Heart left ventricle (tissue), 13 donors: ENCODE data around the gene BAZ1B.

ENCODE experiments used
- CTCF ChIP-seq, 12 donors: fragments of 200-600 bp; sonication (generic) in 4 of 12; IDR thresholded peaks; one replicate each; pipeline versions ENCODE4 v1.5.0 to v1.8.0; 2018 to 2022; ENCODE audit warnings: antibody characterized with exemption in 12 of 12, mild to moderate bottlenecking in 5 of 12
- POLR2A ChIP-seq, 2 donors: fragments of 450-650 bp; IDR thresholded peaks; one replicate each; pipeline ENCODE4 v1.6.1; 2017; ENCODE audit warnings: antibody characterized with exemption in 2 of 2, mild to moderate bottlenecking in 2 of 2, moderate library complexity in 2 of 2
- donor health status: ischemic (EF 13 %, LVEDD 7.1; RV severe dilation, severe dysfunction).
- donor health status: DM: no; HTN: yes; CAD: no.
- donor health status: DM: no; HTN: no; CAD: no.
- donor health status: ischemic (EF 25% LVEDD 6.9; RV normal size, moderate dysfunction).
- donor health status: ischemic (EF 25% LVEDD 5.7; RV mildly dilated, moderate dysfunction).
- donor health status: ischemic (EF 35%, LVEDD 5.7; RV mildly dilated, moderate dysfunction).
- donor health status: nonischemic (EF 11% LVEDD 7.7; RV severe dilation, severe dysfunction).
- donor health status: DM: yes; HTN: yes; CAD: no.
- donor health status: PGD.
- donor health status: ischemic (EF 29% LVEDD 5.4; RV normal size, mild dysfunction).
- donor health status: nonischemic (EF 23%, LVEDD 6.1; RV moderate dilation, normal function).

GRCh38 chr7:73503229-73503628, 18.9 kb downstream of the BAZ1B start:
- TF ChIP-seq CTCF (IDR thresholded peaks at IDR 0.05) (no peak), POLR2A (IDR thresholded peaks at IDR 0.05) (no peak)
